ENCODE measurements around the gene NFATC1.

NFATC1 gene

GRCh38 chr18:79382681-79383387 is 12.9 kb upstream of the NFATC1 start:
- H3K4me3 ChIP-seq (ENCODE audit: low read depth, low read length, poor library complexity, severe bottlenecking), result no peak overlapping the region
- no peak overlapping the region for H2AFZ ChIP-seq (ENCODE audit: low read length)
- no peaks in the 10 kb centered on the region for H3K79me2 ChIP-seq (ENCODE audit: insufficient read depth, low read length)
- H3K27me3 ChIP-seq (ENCODE audit: insufficient read depth, low read length), result peaks cover 8% of the 10 kb centered on the region; the same call in 1 of the 2 replicates
- H3K4me2 ChIP-seq (ENCODE audit: low read length), result no peak overlapping the region
- no peaks in the 10 kb centered on the region for H4K20me1 ChIP-seq (ENCODE audit: insufficient read depth, low read length)
- H3K9me2 ChIP-seq (ENCODE audit: low read depth, low read length), result no peaks in the 10 kb centered on the region
- no peaks in the 10 kb centered on the region for H3K9me3 ChIP-seq (ENCODE audit: low read length)
- TF ChIP-seq EZH2 (IDR thresholded peaks at IDR 0.05; ENCODE audit: borderline replicate concordance, low read length), result no peak
- no peak for TF ChIP-seq CTCF (IDR thresholded peaks at IDR 0.05; ENCODE audit: low read length)
- H3K27ac ChIP-seq (ENCODE audit: low read depth, low read length, poor library complexity, severe bottlenecking), result no peak overlapping the region
- no peaks in the 10 kb centered on the region for H3F3A ChIP-seq (ENCODE audit: insufficient read depth, low read length)
- H3K9ac ChIP-seq (ENCODE audit: low read length), result no peak overlapping the region
- H3K4me1 ChIP-seq (ENCODE audit: insufficient read depth, low read length, severe bottlenecking), result no peaks in the 10 kb centered on the region
- peaks cover 7% of the 10 kb centered on the region; the same call in 1 of the 2 replicates for H3K36me3 ChIP-seq (ENCODE audit: insufficient read depth, low read length)

- Histone ChIP-seq H2AFZ (ENCODE audit: low read length) (no peak overlapping the region), H3K4me1 (ENCODE audit: insufficient read depth, low read length, severe bottlenecking) (no peaks in the 10 kb centered on the region), H3K27ac (ENCODE audit: low read depth, low read length, poor library complexity, severe bottlenecking) (no peak overlapping the region), H3K4me2 (ENCODE audit: low read length) (no peak overlapping the region), H3K36me3 (ENCODE audit: insufficient read depth, low read length) (0 out of 2 replicates have a peak, but pooled peaks cover under 1% of the 10 kb centered on the region), H4K20me1 (ENCODE audit: insufficient read depth, low read length) (no peaks in the 10 kb centered on the region), H3K9ac (ENCODE audit: low read length) (no peak overlapping the region), H3K9me2 (ENCODE audit: low read depth, low read length) (no peaks in the 10 kb centered on the region), H3K9me3 (ENCODE audit: low read length) (no peaks in the 10 kb centered on the region), H3K4me3 (ENCODE audit: low read depth, low read length, poor library complexity, severe bottlenecking) (no peak overlapping the region), H3K27me3 (ENCODE audit: insufficient read depth, low read length) (peaks cover 8% of the 10 kb centered on the region; the same call in 1 of the 2 replicates), H3K79me2 (ENCODE audit: insufficient read depth, low read length) (no peaks in the 10 kb centered on the region), H3F3A (ENCODE audit: insufficient read depth, low read length) (no peaks in the 10 kb centered on the region)
- TF ChIP-seq EZH2 (IDR thresholded peaks at IDR 0.05; ENCODE audit: borderline replicate concordance, low read length) (no peak), CTCF (IDR thresholded peaks at IDR 0.05; ENCODE audit: low read length) (no peak)
Observed at GRCh38 chr18:79383388-79384056, 12.2 kb upstream of the NFATC1 start.

- no peaks in the 10 kb centered on the region for H3K9me2 ChIP-seq (ENCODE audit: low read depth, low read length)
- peaks cover 8% of the 10 kb centered on the region; the same call in 1 of the 2 replicates for H3K27me3 ChIP-seq (ENCODE audit: insufficient read depth, low read length)
- TF ChIP-seq EZH2 (IDR thresholded peaks at IDR 0.05; ENCODE audit: borderline replicate concordance, low read length) (no peak), CTCF (IDR thresholded peaks at IDR 0.05; ENCODE audit: low read length) (no peak)
- no peak overlapping the region for H3K4me2 ChIP-seq (ENCODE audit: low read length)
- no peaks in the 10 kb centered on the region for H3K9me3 ChIP-seq (ENCODE audit: low read length)
- no peaks in the 10 kb centered on the region for H3K36me3 ChIP-seq (ENCODE audit: insufficient read depth, low read length)
- H3K79me2 ChIP-seq (ENCODE audit: insufficient read depth, low read length), result no peaks in the 10 kb centered on the region
- H2AFZ ChIP-seq (ENCODE audit: low read length), result no peak overlapping the region
- H3K9ac ChIP-seq (ENCODE audit: low read length), result no peak overlapping the region
- H3F3A ChIP-seq (ENCODE audit: insufficient read depth, low read length), result no peaks in the 10 kb centered on the region
- no peak overlapping the region for H3K27ac ChIP-seq (ENCODE audit: low read depth, low read length, poor library complexity, severe bottlenecking)
- H3K4me1 ChIP-seq (ENCODE audit: insufficient read depth, low read length, severe bottlenecking), result no peaks in the 10 kb centered on the region
- no peaks in the 10 kb centered on the region for H4K20me1 ChIP-seq (ENCODE audit: insufficient read depth, low read length)
- no peak overlapping the region for H3K4me3 ChIP-seq (ENCODE audit: low read depth, low read length, poor library complexity, severe bottlenecking)
Observed at GRCh38 chr18:79384151-79384807, 11.5 kb upstream of the NFATC1 start.
